Sigmoid colon (tissue), 7 donors: ENCODE data around the gene CEP70. TPM values are rescaled to one million over a fixed set of nuclear protein-coding genes. Genes with fewer than 3 reads are reported as not detected.
"Not testable (repeated sequence)": the region's sequence is repeated elsewhere in the genome, so short reads cannot be mapped to it uniquely, and the experiment has no call there.

Experiments used
- DNase-seq: peaks from one replicate; pipeline ENCODE4 v3.0.0-alpha.2; 2019
- H3K27ac ChIP-seq, 4 donors: fragments of 200-600 bp; sonication (generic); one replicate each; pipeline ENCODE4 v1.5.1; 2016 to 2019; ENCODE audit warnings: mild to moderate bottlenecking in 1 of 4
- H3K27me3 ChIP-seq, 3 donors: fragments of 200-600 bp; sonication (generic); one replicate each; pipeline ENCODE4 v1.5.1; 2019; ENCODE audit warnings: mild to moderate bottlenecking in 1 of 3
- H3K36me3 ChIP-seq, 4 donors: fragments of 200-600 bp; sonication (generic); one replicate each; pipeline ENCODE4 v1.5.1; 2016 to 2019
- H3K4me1 ChIP-seq, 4 donors: fragments of 200-600 bp; sonication (generic); one replicate each; pipeline ENCODE4 v1.5.1; 2017 to 2019
- H3K4me3 ChIP-seq, 4 donors: fragments of 200-600 bp; sonication (generic); one replicate each; pipeline ENCODE4 v1.5.1; 2017 to 2019; ENCODE audit warnings: mild to moderate bottlenecking in 2 of 4, moderate library complexity in 1 of 4
- H3K9me3 ChIP-seq, 4 donors: fragments of 200-600 bp in 3 of 4; sonication (generic) in 3 of 4; one replicate each; pipeline versions ENCODE4 v1.5.1 to v1.6.1; 2013 to 2019
- CTCF ChIP-seq, 4 experiments: fragments of 450-650 bp in 3 of 4; fragments of 200-600 bp in 1 of 4; IDR thresholded peaks; one replicate each; pipeline ENCODE4 v1.5.1; 2016 to 2019; ENCODE audit warnings: antibody characterized with exemption in 4 of 4, mild to moderate bottlenecking in 3 of 4, moderate library complexity in 2 of 4
- EP300 ChIP-seq, 4 donors: sonication (generic); formaldehyde crosslinking; IDR thresholded peaks; one replicate each; pipeline ENCODE4 v1.6.1; 2017; ENCODE audit warnings: antibody characterized with exemption in 4 of 4
- POLR2A ChIP-seq, 2 donors: fragments of 450-650 bp; IDR thresholded peaks; one replicate each; pipeline ENCODE4 v1.6.1; 2016; ENCODE audit warnings: antibody characterized with exemption in 2 of 2, mild to moderate bottlenecking in 2 of 2, moderate library complexity in 2 of 2
- POLR2AphosphoS5 ChIP-seq, 4 donors: sonication (generic); formaldehyde crosslinking; IDR thresholded peaks; one replicate each; pipeline ENCODE4 v1.6.1; 2017; ENCODE audit warnings: antibody characterized with exemption in 4 of 4
- WGBS, 2 donors: extraction: QIAGEN DNeasy Blood & Tissue Kit; methylation state at CpG; one replicate each; pipeline ENCODE4 v1.1.7; 2013; 5-methylcytosine and 5-hydroxymethylcytosine counted together
- intact Hi-C: fragments of 100-400 bp; cut with DNase I; formaldehyde crosslinking; loops from one replicate; pipeline ENCODE4 v1.15.1; 2023
- polyA plus RNA-seq, 3 donors: library from polyadenylated mRNA; stranded (reverse); fragments of 200-250 nt; gene quantifications; one replicate each; pipeline ENCODE4 v1.2.3, GENCODE V29; 2013
- total RNA-seq, 4 donors: library from RNA; depleted of rRNA; stranded (reverse); fragments of >200 nt; gene quantifications; one replicate each; pipeline ENCODE4 v1.1.0, GENCODE V29; 2016
- donor health status: healthy with polysubstance abuse.
- donor health status: Bipolar disorder and iron deficiency.
- donor health status: healthy.

Gene CEP70
- total and polyA plus RNA-seq, 7 donors, result 12.0 to 77.2 (median 42.6) TPM

- peaks cover 0 to 14% (median 8%) of the 10 kb centered on the region in 4 donors for H3K9me3 ChIP-seq
- H3K4me1 ChIP-seq, result no peaks in the 10 kb centered on the region
These were observed 44.7 kb downstream of the CEP70 start for GRCh38 chr3:138549179-138549977.

GRCh38 chr3:138547342-138547975, 46.6 kb downstream of the CEP70 start:
- Histone ChIP-seq H3K4me3 (no peak overlapping the region), H3K4me1 (no peaks in the 10 kb centered on the region), H3K9me3 (peaks cover 0 to 14% (median 8%) of the 10 kb centered on the region in 4 donors), H3K36me3 (peaks cover 8 to 65% (median 23%) of the 10 kb centered on the region in 4 donors), H3K27ac (no peak overlapping the region), H3K27me3 (no peaks in the 10 kb centered on the region)
- no peak for DNase-seq
- 93 to 94% methylated on average over 2 of the region's 2 CpGs for WGBS, 2 donors
- intact Hi-C loops, result no loop called here
- TF ChIP-seq POLR2AphosphoS5 (IDR thresholded peaks at IDR 0.05), result no peak
- TF ChIP-seq CTCF (IDR thresholded peaks at IDR 0.05), result no peak
- no peak for TF ChIP-seq POLR2A (IDR thresholded peaks at IDR 0.05)
- no peak for TF ChIP-seq EP300 (IDR thresholded peaks at IDR 0.05)

More at GRCh38 chr3:138549179-138549977, 44.7 kb downstream of the CEP70 start:
- peaks cover 7 to 50% (median 17%) of the 10 kb centered on the region in 4 donors for H3K36me3 ChIP-seq
- TF ChIP-seq EP300 (IDR thresholded peaks at IDR 0.05), result no peak
- 93 to 96% methylated on average over 14 of the region's 14 CpGs for WGBS, 2 donors
- no peak overlapping the region for H3K27ac ChIP-seq
- H3K4me3 ChIP-seq, result no peak overlapping the region
- intact Hi-C loops, result no loop called here
- no peak for DNase-seq
- H3K27me3 ChIP-seq, result no peaks in the 10 kb centered on the region

- Histone ChIP-seq H3K4me1 (no peaks in the 10 kb centered on the region), H3K27me3 (no peaks in the 10 kb centered on the region), H3K4me3 (no peak overlapping the region), H3K9me3 (peaks cover 0 to 29% (median 14%) of the 10 kb centered on the region in 4 donors), H3K27ac (no peak overlapping the region), H3K36me3 (peaks cover 12 to 78% (median 30%) of the 10 kb centered on the region in 4 donors)
- no peak for TF ChIP-seq POLR2A (IDR thresholded peaks at IDR 0.05)
- no peak for TF ChIP-seq POLR2AphosphoS5 (IDR thresholded peaks at IDR 0.05)
- no peak for DNase-seq
- 94 to 96% methylated on average over 1 of the region's 1 CpG for WGBS, 2 donors
- intact Hi-C loops, result no loop called here
These were observed 49.5 kb downstream of the CEP70 start for GRCh38 chr3:138544546-138544945.

- no peak overlapping the region for H3K27ac ChIP-seq
- H3K4me1 ChIP-seq, result no peaks in the 10 kb centered on the region
- no peak overlapping the region for H3K4me3 ChIP-seq
- peaks cover 0 to 29% (median 11%) of the 10 kb centered on the region in 4 donors for H3K9me3 ChIP-seq
- no peak for TF ChIP-seq CTCF (IDR thresholded peaks at IDR 0.05)
- no peak for TF ChIP-seq POLR2AphosphoS5 (IDR thresholded peaks at IDR 0.05)
- TF ChIP-seq POLR2A (IDR thresholded peaks at IDR 0.05), result no peak
- no peak for TF ChIP-seq EP300 (IDR thresholded peaks at IDR 0.05)
- DNase-seq, result no peak
- intact Hi-C loops, result no loop called here
- H3K36me3 ChIP-seq, result peaks cover 6 to 62% (median 20%) of the 10 kb centered on the region in 4 donors
- no peaks in the 10 kb centered on the region for H3K27me3 ChIP-seq
- 96 to 98% methylated on average over 5 of the region's 5 CpGs for WGBS, 2 donors
These were observed 51.1 kb downstream of the CEP70 start for GRCh38 chr3:138542977-138543376.

GRCh38 chr3:138539352-138539751, 54.7 kb downstream of the CEP70 start:
- TF ChIP-seq POLR2AphosphoS5 (IDR thresholded peaks at IDR 0.05) (no peak), POLR2A (IDR thresholded peaks at IDR 0.05) (no peak)
- peaks cover 0 to 19% (median 4%) of the 10 kb centered on the region in 4 donors for H3K9me3 ChIP-seq
- H3K4me3 ChIP-seq, result no peak overlapping the region
- H3K27me3 ChIP-seq, result no peaks in the 10 kb centered on the region
- H3K27ac ChIP-seq, result no peak overlapping the region
- intact Hi-C loops, result no loop called here
- no peaks in the 10 kb centered on the region for H3K4me1 ChIP-seq
- DNase-seq, result no peak
- peaks cover 6 to 31% (median 16%) of the 10 kb centered on the region in 4 donors for H3K36me3 ChIP-seq

- H3K27me3 ChIP-seq, H3K27ac ChIP-seq, DNase-seq, intact Hi-C loops, H3K9me3 ChIP-seq, H3K4me3 ChIP-seq, H3K4me1 ChIP-seq: not testable (repeated sequence)
- WGBS, 2 donors, result 96 to 98% methylated on average over 23 of the region's 23 CpGs
- H3K36me3 ChIP-seq, result peaks cover 0 to 31% (median 16%) of the 10 kb centered on the region in 4 donors
These were observed 72.6 kb downstream of the CEP70 start for GRCh38 chr3:138521445-138521844.
